ENCODE data around the gene IQSEC1. TPM values are rescaled to one million over a fixed set of nuclear protein-coding genes. Genes with fewer than 3 reads are reported as not detected.

Gene IQSEC1
- total and polyA plus RNA-seq, 2 of the 8 experiments (the other 6 are each of a cell fraction or from before 2014, with no cell fraction given) = 6.8 to 28.8 TPM

DNA sequence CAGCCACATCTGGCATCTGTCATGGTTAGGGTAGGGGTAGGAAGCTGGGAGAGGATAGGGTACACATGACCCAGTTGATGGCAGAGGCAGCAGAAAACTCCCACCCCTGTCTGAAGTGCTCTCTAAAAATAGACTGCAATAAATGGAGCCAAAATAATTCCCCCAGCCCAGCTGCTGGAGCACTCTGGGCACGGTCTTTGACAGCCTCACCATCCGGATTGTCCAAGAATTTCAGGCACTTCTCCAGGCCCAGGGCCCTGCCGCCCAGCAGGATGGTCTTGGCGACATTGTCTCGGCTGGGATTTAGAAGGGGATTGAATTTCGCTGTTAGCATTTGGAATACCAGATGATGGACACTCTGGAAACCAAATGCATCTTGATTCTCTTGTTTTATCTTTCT is 103.7 kb downstream of the IQSEC1 start:
- H2AK5ac ChIP-seq (ENCODE audit: low read depth, low read length) = no peak overlapping the region
- no peak overlapping the region for H2AFZ ChIP-seq (ENCODE audit: low read length)
- H4K8ac ChIP-seq (ENCODE audit: extremely low read depth, insufficient read depth, low read length) = no peak overlapping the region
- peaks cover 0 to 12% (median 2%) of the 10 kb centered on the region in 4 experiments; a peak in 5 of 7 replicates for H3K27me3 ChIP-seq (replicated peaks in 1 of 4; ENCODE audit: control insufficient read depth in 3 of 4, extremely low read depth in 1 of 4, insufficient read depth in 3 of 4, low read length in 3 of 4)
- peaks cover 7% of the 10 kb centered on the region for H3K79me1 ChIP-seq (ENCODE audit: low read depth, low read length)
- H3K9me3 ChIP-seq (ENCODE audit: insufficient read depth in 2 of 2, low read depth in 1 of 2, low read length in 1 of 2) = no peaks in the 10 kb centered on the region
- DNase-seq (ENCODE audit: low read depth in 1 of 2, low spot score in 2 of 2) (no peak), FAIRE-seq (no peak)
- no peak overlapping the region for H4K5ac ChIP-seq (ENCODE audit: insufficient read length, low read depth, low read length)
- peaks cover 0 to 16% of the 10 kb centered on the region in 2 experiments for H4K20me1 ChIP-seq (replicated peaks in 1 of 2; ENCODE audit: control insufficient read depth in 1 of 2, insufficient read depth in 2 of 2, low read length in 2 of 2)
- H3K9ac ChIP-seq (replicated peaks in 1 of 4; ENCODE audit: extremely low read depth in 1 of 4, low read depth in 3 of 4, low read length in 3 of 4) = no peak overlapping the region
- no peak overlapping the region for H2BK15ac ChIP-seq (ENCODE audit: low read length)
- 88% methylated on average over 6 of the region's 6 CpGs; no CpG with 5 or more reads in 1 of the 2 experiments for WGBS, 2 experiments (ENCODE audit: extremely low coverage in 1 of 2, insufficient coverage in 1 of 2, insufficient read length in 1 of 2, insufficient replicate concordance in 2 of 2, low coverage in 1 of 2, low lambda C conversion rate in 2 of 2, missing lambda C conversion rate in 1 of 2)
- H3K56ac ChIP-seq (replicated peaks; ENCODE audit: insufficient read length, low read depth, low read length) = no peak overlapping the region
- no peak overlapping the region for H3K14ac ChIP-seq (ENCODE audit: insufficient read length)
- H3K4me2 ChIP-seq (ENCODE audit: insufficient read depth in 1 of 2, low read depth in 2 of 2, low read length in 2 of 2) = no peak overlapping the region
- H2BK12ac ChIP-seq (ENCODE audit: low read depth, low read length) = no peak overlapping the region
- no peak overlapping the region for H3K4ac ChIP-seq (replicated peaks; ENCODE audit: insufficient read length, low read depth, low read length)
- H3K23me2 ChIP-seq (ENCODE audit: low read depth, low read length) = peaks cover 5% of the 10 kb centered on the region
- H3K23ac ChIP-seq (ENCODE audit: insufficient read length) = no peak overlapping the region
- ChIA-PET POLR2A (ENCODE audit: partially characterized antibody) (interaction anchor here (1.1 to 1.8 kb wide), 2 partner anchors 9 to 23 kb away, joined by 3 to 4 read pairs; no protein-coding TSS in a partner anchor), CTCF (ENCODE audit: partially characterized antibody) (interaction anchor here (0.5 to 25.8 kb wide), 5 partner anchors 10 to 71 kb away, joined by 3 to 267 read pairs (median 3); no protein-coding TSS in a partner anchor)
- no peak overlapping the region for H4K91ac ChIP-seq (replicated peaks; ENCODE audit: insufficient read length, low read length)
- no peak overlapping the region for H2BK5ac ChIP-seq (ENCODE audit: low read depth, low read length)
- H2BK120ac ChIP-seq (replicated peaks; ENCODE audit: low read depth, low read length) = no peak overlapping the region
- H3K4me1 ChIP-seq (replicated peaks in 1 of 4; ENCODE audit: control insufficient read depth in 3 of 4, insufficient read depth in 4 of 4, low read length in 3 of 4) = peaks cover 2 to 21% (median 7%) of the 10 kb centered on the region in 4 experiments; a peak in 6 of 7 replicates
- H3K4me3 ChIP-seq (ENCODE audit: extremely low read depth in 1 of 4, insufficient read depth in 2 of 4, low read depth in 3 of 4, low read length in 4 of 4) = no peak overlapping the region
- H3K79me2 ChIP-seq (ENCODE audit: control insufficient read depth in 1 of 2, insufficient read depth in 2 of 2, low read length in 2 of 2) = peaks cover 0 to 14% of the 10 kb centered on the region in 2 experiments; a peak in 2 of 4 replicates
- H3K18ac ChIP-seq (ENCODE audit: extremely low read depth, low read length) = no peak overlapping the region
- no peak overlapping the region for H3K27ac ChIP-seq (ENCODE audit: low read depth, low read length)
- H2BK20ac ChIP-seq (ENCODE audit: low read length) = no peak overlapping the region
- no peaks in the 10 kb centered on the region for H3K36me3 ChIP-seq (ENCODE audit: control insufficient read depth in 2 of 4, insufficient read depth in 4 of 4, low read length in 3 of 4)
- TF ChIP-seq RXRA (IDR thresholded peaks at IDR 0.05; ENCODE audit: insufficient read depth, low read depth, low read length) (no peak), POLR2A (IDR thresholded peaks at IDR 0.05; ENCODE audit: control extremely low read depth in 1 of 2, low read depth in 2 of 2, low read length in 2 of 2) (no peak), NANOG (IDR thresholded peaks at IDR 0.05; ENCODE audit: insufficient read depth, low read depth, low read length, poor library complexity, severe bottlenecking) (no peak), SP1 (IDR thresholded peaks at IDR 0.05; ENCODE audit: low read depth, low read length) (no peak), POU5F1 (IDR thresholded peaks at IDR 0.05; ENCODE audit: low read depth, low read length) (no peak), CBX5 (IDR thresholded peaks at IDR 0.05; ENCODE audit: low read depth, low read length) (no peak), KDM1A (IDR thresholded peaks at IDR 0.05; ENCODE audit: borderline replicate concordance, low read length) (no peak), KDM5A (IDR thresholded peaks at IDR 0.05; ENCODE audit: low read length) (no peak), SIX5 (IDR thresholded peaks at IDR 0.05; ENCODE audit: low read depth, low read length) (no peak)
- TF ChIP-seq, protein P1, sequence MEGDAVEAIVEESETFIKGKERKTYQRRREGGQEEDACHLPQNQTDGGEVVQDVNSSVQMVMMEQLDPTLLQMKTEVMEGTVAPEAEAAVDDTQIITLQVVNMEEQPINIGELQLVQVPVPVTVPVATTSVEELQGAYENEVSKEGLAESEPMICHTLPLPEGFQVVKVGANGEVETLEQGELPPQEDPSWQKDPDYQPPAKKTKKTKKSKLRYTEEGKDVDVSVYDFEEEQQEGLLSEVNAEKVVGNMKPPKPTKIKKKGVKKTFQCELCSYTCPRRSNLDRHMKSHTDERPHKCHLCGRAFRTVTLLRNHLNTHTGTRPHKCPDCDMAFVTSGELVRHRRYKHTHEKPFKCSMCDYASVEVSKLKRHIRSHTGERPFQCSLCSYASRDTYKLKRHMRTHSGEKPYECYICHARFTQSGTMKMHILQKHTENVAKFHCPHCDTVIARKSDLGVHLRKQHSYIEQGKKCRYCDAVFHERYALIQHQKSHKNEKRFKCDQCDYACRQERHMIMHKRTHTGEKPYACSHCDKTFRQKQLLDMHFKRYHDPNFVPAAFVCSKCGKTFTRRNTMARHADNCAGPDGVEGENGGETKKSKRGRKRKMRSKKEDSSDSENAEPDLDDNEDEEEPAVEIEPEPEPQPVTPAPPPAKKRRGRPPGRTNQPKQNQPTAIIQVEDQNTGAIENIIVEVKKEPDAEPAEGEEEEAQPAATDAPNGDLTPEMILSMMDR (IDR thresholded peaks at IDR 0.05; ENCODE audit: control extremely low read depth in 1 of 3, insufficient read depth in 1 of 3, low read depth in 1 of 3, low read length in 3 of 3) = no peak
- TF ChIP-seq, protein P2, sequence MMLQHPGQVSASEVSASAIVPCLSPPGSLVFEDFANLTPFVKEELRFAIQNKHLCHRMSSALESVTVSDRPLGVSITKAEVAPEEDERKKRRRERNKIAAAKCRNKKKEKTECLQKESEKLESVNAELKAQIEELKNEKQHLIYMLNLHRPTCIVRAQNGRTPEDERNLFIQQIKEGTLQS (IDR thresholded peaks at IDR 0.05; ENCODE audit: insufficient read depth, low read depth, low read length) = no peak
